Forelimb muscle (tissue), 1 donor: ENCODE results near the gene MAP3K12. TPM values are rescaled to one million over a fixed set of nuclear protein-coding genes. Genes with fewer than 3 reads are reported as not detected.
"Not testable (repeated sequence)": the region's sequence is repeated elsewhere in the genome, so short reads cannot be mapped to it uniquely, and the experiment has no call there.

Experiments used
- DNase-seq: peaks from one replicate; pipeline ENCODE4 v3.0.0-alpha.2; 2013; ENCODE audit warnings: low read depth
- polyA plus RNA-seq: library from polyadenylated mRNA; unstranded; fragments of 120-200 nt; gene quantifications from one replicate; pipeline ENCODE4 v1.2.1, GENCODE V29; 2013; ENCODE audit not compliant: insufficient read length

The MAP3K12 gene, protein sequence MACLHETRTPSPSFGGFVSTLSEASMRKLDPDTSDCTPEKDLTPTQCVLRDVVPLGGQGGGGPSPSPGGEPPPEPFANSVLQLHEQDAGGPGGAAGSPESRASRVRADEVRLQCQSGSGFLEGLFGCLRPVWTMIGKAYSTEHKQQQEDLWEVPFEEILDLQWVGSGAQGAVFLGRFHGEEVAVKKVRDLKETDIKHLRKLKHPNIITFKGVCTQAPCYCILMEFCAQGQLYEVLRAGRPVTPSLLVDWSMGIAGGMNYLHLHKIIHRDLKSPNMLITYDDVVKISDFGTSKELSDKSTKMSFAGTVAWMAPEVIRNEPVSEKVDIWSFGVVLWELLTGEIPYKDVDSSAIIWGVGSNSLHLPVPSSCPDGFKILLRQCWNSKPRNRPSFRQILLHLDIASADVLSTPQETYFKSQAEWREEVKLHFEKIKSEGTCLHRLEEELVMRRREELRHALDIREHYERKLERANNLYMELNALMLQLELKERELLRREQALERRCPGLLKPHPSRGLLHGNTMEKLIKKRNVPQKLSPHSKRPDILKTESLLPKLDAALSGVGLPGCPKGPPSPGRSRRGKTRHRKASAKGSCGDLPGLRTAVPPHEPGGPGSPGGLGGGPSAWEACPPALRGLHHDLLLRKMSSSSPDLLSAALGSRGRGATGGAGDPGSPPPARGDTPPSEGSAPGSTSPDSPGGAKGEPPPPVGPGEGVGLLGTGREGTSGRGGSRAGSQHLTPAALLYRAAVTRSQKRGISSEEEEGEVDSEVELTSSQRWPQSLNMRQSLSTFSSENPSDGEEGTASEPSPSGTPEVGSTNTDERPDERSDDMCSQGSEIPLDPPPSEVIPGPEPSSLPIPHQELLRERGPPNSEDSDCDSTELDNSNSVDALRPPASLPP
- polyA plus RNA-seq, result 14.3 TPM

DNA sequence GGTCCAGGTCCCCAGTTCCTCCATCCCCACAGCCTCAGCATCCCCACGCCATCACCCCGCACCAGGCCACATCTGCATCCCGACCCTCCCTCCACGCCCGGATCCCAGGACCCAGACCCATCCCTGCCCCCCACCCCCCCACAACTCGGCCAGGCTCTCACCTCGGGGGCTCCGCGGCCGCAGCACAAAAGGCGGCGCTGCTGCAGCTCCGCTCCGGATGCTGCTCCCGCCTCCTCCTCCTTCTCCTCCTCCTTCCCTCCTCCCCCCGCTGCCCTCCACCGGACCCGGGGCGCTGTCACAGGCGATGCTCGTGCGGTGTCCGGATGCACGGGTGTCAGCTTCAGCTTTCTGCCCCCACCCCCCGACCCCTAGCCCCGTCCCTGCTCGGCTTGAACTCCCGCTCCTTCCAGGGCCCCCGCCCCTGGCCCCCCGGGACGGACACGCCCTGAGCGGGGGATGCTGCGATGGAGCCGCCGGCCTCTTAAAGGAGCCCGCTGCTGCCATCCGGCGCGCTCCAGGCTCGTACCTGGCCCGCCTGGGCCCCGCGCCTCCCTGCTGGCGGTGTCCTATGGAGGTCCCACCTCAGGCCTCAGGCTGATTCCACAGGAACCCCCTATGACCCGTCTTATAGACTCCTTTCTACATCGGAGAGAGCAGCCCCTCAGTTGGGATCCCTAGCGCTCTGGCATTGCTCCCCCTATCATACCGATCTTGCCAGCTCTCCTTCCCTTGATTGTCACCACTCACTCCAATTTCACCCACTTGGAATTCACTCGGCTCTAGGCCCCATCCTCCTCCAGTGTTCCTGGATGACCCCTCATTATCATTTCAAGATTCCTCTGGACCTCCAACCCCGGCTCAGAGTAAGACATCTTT lies at the start of gene MAP3K12:
MAP3K12 (minus strand) TSS at position 193 of the 876 bp plus-strand sequence. CDS start 12,067 bp downstream, outside the sequence.
- no peak for DNase-seq

DNA sequence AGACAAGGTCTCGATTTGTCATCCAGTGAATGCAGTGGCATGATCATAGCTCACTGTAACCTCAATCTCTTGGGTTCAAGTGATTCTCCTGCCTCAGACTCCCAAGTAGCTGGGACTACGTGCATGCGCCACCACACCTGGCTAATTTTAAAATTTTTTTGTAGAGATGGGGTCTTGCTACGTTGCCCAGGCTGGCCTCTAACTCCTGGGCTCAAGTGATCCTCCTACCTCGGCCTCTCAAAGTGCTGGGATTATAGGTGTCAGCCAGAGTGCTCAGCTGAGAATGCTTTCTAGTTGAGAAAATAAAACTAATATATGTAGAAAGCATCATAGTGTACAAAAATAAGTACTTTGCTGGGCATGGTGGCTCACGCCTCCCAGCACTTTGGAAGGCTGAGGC lies 49.1 kb upstream of the MAP3K12 start:
- DNase-seq, result not testable (repeated sequence)

DNA sequence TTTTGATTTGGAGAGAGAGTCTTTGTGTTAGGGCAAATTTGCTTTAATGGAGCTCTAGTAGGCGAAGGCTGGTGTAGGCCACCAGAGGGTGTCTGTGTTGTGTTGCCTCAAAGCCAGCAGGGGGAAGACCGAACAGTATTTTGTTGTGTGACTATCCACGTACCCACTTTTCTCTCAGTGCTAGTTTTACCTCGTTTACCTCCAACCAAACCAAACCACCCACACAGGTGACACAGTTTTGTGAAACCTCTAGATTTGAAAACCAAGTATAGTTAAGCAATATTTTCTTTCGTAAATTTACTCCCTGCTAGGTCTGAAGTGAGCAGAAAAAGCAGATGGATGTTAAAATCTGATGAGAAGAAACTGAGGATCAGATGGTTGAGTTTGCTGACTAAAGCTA lies 44.3 kb upstream of the MAP3K12 start:
- peak; percentile 47 for DNase-seq

DNA sequence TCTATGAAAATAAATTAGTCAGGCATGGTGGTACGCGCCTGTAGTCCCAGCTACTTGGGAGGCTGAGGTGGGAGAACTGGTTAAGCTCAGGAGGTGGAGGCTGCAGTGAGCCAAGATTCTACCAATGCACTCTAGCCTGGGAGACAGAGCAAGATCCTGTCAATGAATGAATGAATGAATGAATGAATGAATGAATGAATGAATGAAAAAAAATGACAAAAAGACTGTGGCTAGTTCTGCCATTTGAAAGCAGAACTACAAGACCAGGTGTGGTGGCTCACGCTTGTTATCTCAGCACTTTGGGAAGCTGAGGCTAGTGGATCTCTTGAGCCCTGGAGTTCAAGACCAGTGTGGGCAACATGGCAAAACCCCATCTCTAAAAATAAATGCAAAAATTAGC lies 40.3 kb upstream of the MAP3K12 start:
- DNase-seq, result no peak

DNA sequence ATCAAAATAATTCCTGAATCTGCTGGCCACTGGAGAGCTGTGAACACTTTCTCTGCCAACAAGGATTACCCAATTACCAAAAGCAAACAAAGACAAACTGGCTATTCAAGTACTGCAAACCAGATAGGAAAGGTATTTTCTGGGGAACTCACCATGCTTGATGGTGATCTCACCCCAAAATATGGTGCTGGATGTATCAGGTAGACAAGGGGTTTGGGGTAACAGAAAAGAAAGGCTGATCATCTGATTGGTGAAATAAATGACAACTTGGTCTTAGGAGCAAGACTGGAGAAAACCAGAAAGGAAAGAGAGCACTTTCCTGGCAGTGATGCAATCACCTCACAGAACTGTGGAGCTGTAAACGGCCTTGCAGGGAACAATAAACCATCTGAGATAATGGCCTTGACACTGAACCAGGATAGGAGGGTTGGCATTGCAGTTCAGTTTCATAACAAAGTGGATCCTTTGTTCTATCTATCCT lies 39.0 kb upstream of the MAP3K12 start:
- no peak for DNase-seq

DNA sequence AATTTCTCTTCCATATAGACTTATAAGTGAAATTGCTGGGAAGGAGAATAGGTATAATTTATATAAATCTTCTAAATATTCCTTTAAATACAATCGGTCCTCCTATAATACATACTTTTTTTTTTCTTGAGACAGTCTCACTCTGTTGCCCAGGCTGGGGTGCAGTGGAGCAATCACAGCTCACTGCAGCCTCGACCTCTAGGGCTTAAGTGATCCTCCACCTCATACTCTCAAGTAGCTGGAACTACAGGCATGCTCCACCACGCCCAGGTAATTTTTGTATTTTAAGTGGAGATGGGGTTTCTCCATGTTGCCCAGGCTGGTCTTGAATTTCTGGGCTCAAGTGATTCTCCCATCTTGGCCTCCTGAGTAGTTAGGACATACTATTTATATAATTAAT lies 37.7 kb upstream of the MAP3K12 start:
- no peak for DNase-seq

DNA sequence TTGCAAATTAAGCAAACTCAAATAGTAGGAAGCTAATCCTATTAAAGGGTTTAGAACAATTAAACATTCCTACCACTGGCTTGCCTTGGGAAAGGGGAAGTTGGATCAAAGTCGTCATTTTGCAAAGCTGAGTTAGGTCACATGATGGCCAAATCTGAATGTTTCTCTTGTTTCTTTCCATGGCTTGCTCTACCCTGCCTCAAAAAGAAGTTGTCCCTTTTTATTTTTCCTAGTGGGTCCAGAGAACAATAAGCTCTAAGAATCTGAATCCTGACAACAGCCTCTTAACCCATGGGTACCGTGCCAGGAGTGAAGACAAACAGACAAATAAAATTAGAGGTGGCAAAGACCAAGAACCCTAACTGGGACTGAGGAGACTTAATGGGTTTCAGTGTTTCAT lies 34.2 kb upstream of the MAP3K12 start:
- no peak for DNase-seq

DNA sequence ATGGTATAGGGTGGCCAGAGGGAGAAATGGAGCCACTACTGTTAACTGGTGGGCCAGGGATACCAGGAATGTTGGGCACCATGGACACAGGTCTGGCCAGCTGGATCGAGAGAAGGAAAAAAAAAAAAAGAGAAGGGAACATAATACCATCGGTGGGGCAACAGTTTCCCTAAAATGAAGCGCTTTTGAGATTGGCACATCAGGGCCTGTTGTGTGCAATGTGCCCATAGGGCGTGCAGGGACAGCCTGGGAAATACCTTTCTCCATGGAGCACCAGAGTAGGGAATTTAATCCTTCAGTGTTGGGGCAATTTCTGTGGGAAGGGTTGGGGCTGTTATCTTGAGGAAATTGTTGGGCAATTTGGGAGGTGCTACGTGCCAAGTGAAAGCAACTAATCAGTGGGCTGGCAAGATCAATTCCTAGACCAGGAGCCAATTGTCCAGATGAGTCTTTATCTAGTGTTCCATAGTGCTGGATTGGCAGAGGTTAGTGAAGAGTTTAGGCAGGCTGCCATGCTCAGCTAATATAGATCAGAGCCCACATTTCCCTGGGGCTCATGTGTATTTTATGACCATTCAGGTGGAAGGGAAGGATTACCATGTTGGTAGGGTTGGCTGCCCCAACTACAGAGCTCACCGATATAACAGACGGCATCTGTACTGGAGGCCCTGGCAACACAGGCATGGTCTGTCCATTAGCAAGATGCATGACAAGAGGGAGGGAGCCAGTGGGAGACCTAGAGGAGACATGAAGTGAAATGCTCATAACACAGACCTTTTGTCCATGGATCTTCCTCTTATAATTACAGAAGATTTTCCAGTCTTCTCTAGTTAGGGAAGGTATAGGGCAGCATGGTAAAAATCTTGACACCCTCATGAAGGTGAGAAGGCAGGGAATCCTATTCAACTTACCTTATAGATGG lies 33.5 kb upstream of the MAP3K12 start:
- no peak for DNase-seq

DNA sequence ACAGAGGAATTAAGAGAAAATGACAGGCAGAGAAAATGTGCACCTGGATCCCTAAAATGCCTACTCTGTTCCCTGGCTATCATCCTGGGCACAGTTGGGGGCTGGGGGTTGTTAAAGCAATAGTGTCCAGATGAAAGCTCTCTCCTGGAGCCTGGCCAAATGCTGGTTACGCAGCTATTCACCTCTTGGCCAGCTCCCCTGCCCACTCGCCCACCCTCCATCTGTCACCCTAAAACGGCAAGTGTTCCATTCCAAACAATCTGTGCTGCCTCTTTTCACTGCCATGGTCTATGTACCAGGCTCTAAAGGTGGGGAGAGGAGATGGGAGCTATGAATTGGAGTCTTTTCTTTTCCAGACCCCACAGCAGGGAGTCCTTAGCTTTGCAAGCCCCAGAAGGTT lies 32.8 kb upstream of the MAP3K12 start:
- no peak for DNase-seq

DNA sequence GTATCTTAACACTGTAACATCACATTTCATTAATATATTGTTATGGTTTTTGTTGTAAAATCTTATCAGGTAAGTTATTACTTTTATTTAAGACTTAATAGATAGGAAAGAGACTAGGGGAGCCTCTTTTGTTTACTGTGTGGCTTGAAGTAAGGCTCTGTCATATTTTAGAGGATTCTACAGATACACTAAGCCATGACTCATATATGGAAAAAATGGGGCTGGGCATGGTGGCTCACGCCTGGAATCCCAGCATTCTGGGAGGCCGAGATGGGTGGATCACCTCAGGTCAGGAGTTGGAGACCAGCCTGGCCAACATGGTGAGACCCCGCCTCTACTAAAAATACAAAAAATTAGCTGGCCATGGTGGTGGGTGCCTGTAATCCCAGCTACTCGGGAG lies 31.7 kb upstream of the MAP3K12 start:
- no peak for DNase-seq

DNA sequence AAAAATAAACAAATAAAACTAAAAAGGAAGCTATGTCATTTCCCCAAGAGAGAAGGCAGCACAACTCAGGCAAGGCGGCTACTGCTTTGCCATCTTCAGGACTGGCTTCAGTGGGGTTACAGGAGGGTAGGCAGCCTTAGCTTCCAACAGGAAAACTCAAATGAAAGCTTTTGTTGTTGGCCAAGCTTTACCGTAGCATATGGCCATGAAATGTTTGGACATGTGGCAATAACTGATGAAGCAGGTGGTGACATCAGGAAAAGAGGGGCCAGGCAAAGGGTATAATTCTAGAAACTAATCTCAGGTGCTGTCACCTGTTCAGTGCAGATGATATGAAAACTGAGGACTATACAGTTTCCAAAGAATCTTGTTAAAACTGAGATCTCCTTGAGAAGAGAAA lies 30.8 kb upstream of the MAP3K12 start:
- no peak for DNase-seq

DNA sequence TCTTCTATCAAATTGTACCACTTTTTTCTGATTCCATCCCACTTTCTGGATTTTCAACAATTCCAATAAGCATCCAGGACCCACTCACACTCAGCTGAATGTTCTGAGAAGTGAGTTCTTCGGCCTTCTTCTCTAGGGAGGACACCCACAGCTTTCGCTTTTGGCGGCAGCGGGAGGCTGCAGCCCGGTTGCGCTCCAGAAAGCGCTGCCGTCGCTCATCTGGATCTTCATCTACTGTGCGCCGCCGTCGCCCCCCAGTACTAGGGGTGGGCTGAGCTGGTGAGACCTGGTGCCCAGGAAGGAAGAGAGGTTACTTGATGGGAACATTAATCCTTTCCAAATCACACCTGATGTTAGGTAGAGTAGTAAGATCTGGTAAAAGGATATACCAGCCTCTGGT lies 25.2 kb upstream of the MAP3K12 start:
- DNase-seq, result no peak

DNA sequence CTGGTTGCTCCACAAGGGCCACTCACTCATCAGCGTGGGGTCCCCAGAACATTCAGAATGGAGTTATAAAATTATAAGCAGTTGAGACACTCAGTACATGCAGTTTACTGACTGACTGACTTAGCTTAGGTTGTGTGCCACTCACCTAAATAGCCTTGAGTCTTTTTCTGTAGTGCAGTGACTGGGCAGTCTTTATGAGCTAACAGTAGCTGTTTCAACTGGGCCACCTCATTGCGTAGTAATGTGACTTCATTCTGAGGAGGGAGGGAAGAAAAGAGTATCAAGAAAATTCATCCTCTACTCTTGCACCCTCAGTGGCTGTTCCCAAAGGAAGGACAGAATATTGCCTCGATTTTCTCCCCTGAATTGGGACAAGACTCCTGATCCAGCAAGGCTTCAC lies 23.9 kb upstream of the MAP3K12 start:
- DNase-seq, result no peak

DNA sequence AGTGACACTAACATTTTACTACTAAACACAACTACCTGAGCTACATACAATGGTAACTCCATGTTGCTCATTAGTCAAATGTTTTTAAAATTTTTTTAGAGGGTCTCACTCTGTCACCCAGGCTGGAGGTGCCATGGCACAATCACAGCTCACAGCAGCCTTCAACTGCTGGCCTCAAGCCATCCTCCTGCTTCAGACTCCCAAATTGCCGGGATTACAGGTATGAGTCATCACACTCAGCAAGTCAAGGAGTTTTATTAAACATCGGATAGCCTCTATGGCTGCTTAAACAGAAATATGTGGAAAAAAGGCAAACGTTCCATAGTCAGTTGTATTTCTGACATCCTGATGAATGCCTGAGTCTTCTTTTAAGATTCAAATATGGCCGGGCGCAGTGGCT lies 19.1 kb upstream of the MAP3K12 start:
- no peak for DNase-seq

DNA sequence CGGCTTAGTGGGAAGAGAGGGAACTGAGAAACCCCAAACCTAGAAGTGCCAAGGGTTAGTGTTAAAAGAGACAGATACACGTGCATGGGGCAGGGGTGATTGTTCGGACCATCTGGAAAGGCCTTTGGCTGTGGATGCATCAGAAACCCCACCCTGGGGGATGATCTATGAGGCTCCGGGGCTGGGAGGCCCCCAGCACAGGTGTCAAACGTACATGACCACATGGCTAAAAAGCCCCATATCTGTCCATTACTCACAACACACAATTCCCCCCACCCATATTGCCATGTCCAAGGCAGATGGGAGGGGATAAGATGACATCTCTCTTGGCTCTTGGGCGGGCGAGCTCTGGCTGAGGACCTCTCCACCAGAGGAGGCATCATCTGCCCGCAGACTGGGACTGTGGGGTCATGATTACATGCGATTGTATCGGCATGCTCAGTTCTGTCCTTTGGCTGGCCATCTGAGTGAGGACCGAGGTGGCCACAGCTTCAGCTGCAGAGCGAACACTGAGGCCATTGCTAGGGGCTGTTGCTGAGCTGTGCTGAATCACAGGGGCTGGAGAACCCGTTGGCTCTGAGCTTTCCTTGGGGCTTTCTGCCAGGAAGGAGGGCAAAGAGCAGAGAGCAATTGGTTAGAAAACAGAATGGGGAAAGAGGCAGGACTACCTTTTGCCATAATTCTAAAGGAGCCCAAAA lies 17.6 kb upstream of the MAP3K12 start:
- DNase-seq, result no peak

DNA sequence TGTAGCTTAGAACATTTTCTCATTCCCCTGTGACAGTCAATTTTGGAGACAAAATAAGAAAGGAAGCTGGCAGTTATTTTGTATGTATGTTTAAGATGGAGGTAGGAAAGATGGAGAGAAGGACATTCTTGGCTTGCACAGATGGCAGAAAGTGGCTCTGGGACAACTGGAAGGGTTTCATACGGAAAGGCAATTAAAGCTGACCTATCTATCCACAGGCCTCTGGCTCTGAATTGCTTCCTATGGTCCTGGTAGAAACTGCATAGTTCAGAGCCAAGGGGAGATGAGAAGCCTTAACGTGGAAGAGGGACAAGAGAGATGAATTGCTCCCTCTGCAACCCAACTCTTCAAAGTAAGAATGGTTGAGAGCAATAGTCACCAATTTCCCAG lies 16.0 kb upstream of the MAP3K12 start:
- no peak for DNase-seq

DNA sequence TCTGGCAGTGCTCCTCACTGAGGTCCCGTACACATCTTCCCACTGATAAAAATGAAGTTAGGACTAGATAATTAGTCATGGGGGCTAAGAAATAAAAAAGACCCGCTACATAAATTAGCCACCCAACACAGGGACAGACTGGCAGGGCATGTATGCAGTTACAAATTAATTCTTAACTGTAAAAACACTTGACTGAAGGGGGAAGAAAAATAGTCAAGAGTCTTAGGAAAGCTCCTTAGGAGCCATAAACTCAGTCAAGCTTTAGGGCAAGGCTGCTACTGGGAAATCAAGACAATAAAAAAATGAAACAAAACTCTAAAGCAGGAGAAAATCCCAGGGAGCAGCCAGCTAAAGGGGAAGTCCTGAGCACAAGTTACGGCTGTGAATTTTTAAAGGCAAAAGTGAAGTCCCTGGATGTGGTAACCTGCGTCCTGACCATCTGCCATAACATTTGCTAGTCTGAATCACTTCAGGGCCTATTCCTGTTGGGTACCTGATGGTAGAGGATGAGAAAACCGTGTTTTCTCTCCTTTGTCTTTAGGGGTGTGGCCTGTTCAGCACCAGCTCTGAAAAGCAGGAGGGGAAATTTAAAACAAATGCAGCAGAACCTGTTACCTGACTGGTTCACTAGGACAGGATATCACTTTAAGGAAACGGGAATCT lies 15.5 kb upstream of the MAP3K12 start:
- DNase-seq, result no peak

DNA sequence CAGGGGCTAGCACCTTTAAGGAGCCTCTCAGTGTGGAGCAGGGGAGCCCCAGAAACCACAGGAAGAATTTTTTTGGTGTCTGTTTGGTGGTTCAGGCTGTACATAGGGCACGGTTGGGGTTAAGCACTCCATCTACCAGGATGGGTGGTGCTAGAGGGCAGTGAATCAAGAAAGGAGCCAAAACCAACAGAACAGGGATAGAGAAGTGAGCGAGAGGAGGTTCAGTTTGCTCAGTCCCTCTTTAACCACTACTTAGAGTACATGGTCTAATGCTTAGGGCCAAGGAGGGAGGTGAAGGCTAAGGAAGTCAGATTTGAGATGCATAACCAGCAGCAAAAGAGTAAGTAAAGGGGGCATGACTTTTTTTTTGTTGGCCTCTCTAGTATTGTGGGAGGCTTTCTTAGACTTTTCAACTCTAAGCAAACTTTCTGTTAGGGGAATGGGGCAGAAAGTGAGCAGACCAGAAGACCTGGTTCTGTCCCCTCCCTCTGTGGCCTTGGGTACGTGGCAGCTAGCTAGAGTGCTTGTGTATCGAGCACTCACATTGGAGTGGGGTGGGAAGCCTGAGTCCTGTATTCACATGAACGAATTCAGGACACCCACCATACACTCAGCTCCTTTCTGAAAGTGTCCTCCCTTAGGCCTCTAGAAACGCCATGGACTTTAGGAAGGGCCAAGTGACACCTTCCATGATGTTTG lies 14.6 kb upstream of the MAP3K12 start:
- no peak for DNase-seq
